HG03025 (cell line): ENCODE measurements around the gene QKI.
A peak's percentile ranks its signal among the peaks of the same experiment; 100 is the strongest.

Experiments
- ATAC-seq: cut with Tn5 transposase; IDR thresholded peaks from one replicate; pipeline ENCODE4 v1.9.1; 2021; ENCODE audit warnings: mild to moderate bottlenecking, moderate library complexity; ENCODE audit not compliant: unreplicated experiment, low FRiP score

The QKI gene

GRCh38 chr6:163390770-163391169 is 23.7 kb upstream of the QKI start:
- ATAC-seq, result no peak

GRCh38 chr6:163391985-163392384 is 22.5 kb upstream of the QKI start:
- ATAC-seq, result no peak

GRCh38 chr6:163392533-163392932 is 22.0 kb upstream of the QKI start:
- no peak for ATAC-seq

GRCh38 chr6:163393923-163394322 is 20.6 kb upstream of the QKI start:
- ATAC-seq, result no peak

- ATAC-seq, result no peak
These were observed 19.9 kb upstream of the QKI start for GRCh38 chr6:163394659-163395058.

- ATAC-seq, result no peak
These were observed 19.2 kb upstream of the QKI start for GRCh38 chr6:163395122-163395830.

- no peak for ATAC-seq
These were observed 18.7 kb upstream of the QKI start for GRCh38 chr6:163395831-163396185.

- no peak for ATAC-seq
These were observed 17.2 kb upstream of the QKI start for GRCh38 chr6:163397326-163397725.

GRCh38 chr6:163398115-163398514 is 16.4 kb upstream of the QKI start:
- no peak for ATAC-seq

- ATAC-seq, result peak; percentile 64
These were observed 15.7 kb upstream of the QKI start for GRCh38 chr6:163398815-163399214.

- ATAC-seq, result no peak
These were observed 14.0 kb upstream of the QKI start for GRCh38 chr6:163400509-163400908.

GRCh38 chr6:163401039-163401885 is 13.3 kb upstream of the QKI start:
- ATAC-seq, result no peak

- no peak for ATAC-seq
These were observed 11.9 kb upstream of the QKI start for GRCh38 chr6:163402616-163403015.

- no peak for ATAC-seq
These were observed 9.7 kb upstream of the QKI start for GRCh38 chr6:163404825-163405265.

- ATAC-seq, result peak; percentile 45
These were observed 8.9 kb upstream of the QKI start for GRCh38 chr6:163405412-163406309.

GRCh38 chr6:163406366-163406765 is 8.2 kb upstream of the QKI start:
- no peak for ATAC-seq

- no peak for ATAC-seq
These were observed 7.7 kb upstream of the QKI start for GRCh38 chr6:163406830-163407229.

- ATAC-seq, result no peak
These were observed 6.0 kb upstream of the QKI start for GRCh38 chr6:163408352-163408991.

GRCh38 chr6:163409712-163410111 is 4.8 kb upstream of the QKI start:
- ATAC-seq, result no peak

- ATAC-seq, result no peak
These were observed 2.2 kb upstream of the QKI start for GRCh38 chr6:163412341-163412740.
